HG03097 (cell line): ENCODE results near the gene SST.

Source experiments
- ATAC-seq: cut with Tn5 transposase; IDR thresholded peaks from one replicate; pipeline ENCODE4 v1.9.1; 2021; ENCODE audit not compliant: unreplicated experiment, low FRiP score

Gene SST

GRCh38 chr3:187669675-187670504 is at the start of gene SST:
TSS of gene SST (minus strand) at chr3:187670394. CDS start at chr3:187670291, 103 bp downstream.
- no peak for ATAC-seq

DNA sequence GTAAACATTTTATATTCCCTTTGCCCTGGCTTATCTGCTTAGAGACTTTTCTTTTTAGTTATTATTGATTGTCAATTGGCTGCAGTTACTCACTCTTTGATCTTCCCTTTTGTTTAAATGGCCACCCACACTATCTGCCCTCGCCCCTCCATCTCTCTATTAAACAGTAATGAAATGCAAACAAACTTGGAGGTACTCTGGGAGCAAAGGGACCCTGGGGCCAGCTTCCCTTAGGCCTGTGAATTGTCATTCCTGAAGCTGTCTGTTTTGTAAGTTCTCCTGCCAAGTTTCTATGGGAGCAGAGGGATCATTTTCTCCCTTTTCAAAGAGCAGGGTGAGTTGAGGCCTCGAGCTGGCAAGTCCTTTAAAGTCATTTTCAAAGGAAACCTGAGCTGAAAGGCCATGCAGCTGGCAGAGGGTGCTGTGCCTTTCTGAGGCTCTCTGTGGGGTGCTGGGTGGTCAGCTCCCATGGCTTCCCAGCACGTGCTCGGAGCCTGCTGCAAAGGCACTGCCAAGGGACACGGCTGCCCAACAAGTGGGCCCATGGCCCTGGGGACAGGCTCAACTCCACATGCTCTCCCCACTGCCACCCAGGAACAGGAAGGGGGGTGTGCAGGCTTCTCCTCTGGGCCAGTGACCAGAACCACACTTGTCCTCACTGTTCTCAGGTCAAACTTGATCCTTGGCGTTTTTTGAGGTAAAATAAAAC is 49.6 kb upstream of the SST start:
- no peak for ATAC-seq

- no peak for ATAC-seq
Observed at GRCh38 chr3:187718802-187719201, 48.6 kb upstream of the SST start.

DNA sequence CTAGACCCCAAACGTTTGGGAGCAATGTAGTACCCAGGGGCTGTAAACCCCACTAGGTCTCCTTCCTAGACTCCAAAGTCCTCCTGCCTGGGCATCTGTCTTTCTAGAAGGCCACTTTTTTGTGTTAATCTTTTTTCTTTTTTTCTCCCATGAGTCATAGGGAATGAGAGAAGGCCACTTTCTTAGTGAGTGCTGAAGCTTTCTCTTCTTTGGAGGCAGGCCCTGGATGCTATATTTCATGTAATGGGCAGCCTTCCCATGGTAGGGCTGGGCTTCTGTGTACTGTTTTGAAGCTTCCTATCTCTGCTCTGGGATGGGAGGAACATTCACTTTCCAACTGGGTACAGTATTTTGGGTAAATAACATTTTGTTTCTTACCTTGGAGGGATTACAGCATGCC is 47.4 kb upstream of the SST start:
- ATAC-seq: no peak

DNA sequence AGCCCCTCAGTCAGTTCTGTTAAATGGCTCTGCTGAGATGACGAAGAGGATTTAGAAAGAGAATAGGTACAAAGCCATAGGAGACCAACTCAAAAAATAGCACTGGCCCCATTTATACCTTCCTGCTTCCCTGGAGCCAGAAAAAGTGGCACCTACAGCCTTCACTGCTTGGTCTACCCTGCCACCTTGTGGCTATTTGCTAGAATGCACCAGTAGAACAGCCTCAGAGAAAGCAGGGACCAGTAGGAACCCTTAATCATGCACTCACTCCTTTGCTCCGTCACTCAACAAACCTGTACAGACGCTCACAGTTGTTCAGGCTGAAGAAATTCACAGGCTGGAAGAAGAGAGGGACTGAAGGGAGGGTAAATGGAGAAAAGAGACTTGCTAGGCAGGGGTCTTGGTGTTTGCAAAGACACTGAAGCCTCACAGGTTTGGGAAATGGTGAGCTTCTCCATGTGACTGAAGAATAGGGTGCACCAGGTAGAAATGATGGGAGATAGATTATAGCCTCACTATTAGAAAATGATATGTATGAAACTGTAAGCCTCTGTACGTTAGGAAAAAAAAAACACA is 44.3 kb upstream of the SST start:
- ATAC-seq: no peak

- no peak for ATAC-seq
Observed at GRCh38 chr3:187713504-187713903, 43.3 kb upstream of the SST start.

DNA sequence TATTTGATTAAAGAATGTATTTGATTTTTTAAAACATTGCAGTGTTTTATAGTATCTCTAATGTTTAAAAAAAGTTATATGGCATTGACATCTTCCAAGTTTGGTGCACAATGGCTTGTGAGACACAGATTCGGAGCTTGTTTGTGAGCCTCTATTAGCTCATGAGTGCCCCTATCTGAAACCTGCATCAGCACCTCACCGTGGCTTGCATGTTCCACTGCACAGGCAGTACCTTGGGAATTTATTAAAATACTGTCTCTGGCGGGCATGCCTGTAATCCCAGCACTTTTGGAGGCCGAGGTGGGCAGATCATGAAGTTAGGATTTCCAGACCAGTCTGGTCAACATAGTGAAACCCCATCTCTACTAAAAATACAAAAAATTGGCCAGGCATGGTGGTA is 39.0 kb upstream of the SST start:
- no peak for ATAC-seq

DNA sequence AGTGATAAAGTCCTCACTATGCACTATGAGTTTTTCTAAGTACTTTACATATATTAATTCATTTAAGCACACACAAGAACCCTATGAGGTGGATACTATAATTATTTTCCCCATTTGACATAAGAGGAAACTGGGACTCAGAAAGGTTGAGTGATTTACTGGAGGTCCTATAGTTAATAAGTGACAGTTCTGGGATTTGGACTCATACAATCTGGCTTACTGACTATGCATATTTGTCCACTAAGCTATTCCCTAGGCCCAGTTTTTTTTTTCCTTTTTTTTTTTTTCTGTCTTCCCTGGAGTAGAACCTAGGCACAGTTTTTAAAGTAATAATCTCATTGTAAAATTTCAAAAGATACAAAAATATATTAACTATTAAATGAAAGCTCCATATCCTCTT is 38.5 kb upstream of the SST start:
- ATAC-seq: no peak

GRCh38 chr3:187706971-187707370 is 36.8 kb upstream of the SST start:
- ATAC-seq: no peak

DNA sequence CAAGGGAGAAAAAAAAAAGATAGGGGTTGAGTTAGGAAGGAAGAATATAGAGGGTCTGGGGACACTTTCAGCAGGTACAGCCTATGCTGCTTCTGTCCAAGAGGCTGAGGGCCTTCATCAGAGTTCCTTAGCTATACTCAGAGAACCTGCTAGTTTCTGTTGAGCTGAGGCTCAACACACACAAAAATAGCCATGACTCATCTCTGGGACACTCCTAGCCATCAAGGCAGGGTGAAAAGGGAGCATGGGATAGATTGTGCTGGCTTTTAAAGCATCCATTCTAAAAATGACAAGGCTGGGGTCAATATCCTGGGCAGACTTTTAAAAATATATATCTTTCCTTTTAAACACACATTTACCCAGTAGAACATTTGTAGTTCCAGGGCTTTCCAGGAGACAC is 35.0 kb upstream of the SST start:
- no peak for ATAC-seq

- ATAC-seq: no peak
Observed at GRCh38 chr3:187702507-187703033, 32.4 kb upstream of the SST start, which contains the start of gene RTP2. TSS of gene RTP2 (minus strand) at chr3:187702557. CDS start at chr3:187702128, 429 bp downstream.

- no peak for ATAC-seq
Observed at GRCh38 chr3:187700249-187700648, 30.1 kb upstream of the SST start.

DNA sequence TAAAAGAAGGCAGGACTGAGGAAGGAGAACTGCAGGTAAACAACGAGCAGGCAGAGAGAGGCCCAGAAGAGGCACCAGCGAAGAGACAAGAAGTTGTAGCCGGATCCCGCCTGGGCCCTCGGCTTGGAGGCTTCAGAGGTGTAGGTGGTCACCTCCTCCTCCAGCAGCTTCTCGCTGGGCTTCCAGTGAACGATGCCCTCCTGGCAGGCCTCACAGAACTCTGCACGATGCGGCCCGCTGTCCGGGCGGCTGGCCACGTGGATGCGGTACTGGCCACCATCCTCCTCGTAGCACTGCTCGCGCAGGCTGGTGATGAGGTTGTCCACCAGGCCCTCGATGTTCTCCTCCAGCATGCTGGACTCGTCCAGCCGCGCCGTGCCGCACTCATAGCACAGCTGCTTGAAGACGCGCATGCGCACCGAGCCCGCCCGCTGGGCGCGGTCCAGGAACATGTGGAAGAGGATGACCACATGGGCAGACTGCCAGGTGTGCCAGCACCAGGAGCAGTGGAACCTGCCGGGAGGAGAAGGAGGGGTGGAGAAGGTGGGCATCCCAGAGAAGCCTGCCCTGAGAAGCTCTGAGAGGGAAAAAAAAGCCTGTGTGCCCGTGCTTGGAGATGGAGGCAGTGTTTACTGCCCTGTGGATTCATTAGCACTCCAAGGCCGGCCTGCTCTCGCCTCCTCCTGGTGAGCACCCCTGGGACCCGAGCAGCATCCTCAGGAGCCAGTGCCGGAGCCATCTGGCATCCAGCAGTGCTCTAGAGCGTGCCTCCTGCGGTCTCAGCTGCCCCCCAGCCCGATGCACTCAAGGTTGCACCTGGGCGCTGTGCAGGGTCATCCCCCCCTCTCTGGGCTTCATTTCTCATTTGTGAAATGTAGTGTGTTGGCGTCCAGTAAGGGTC is 28.6 kb upstream of the SST start:
- no peak for ATAC-seq

DNA sequence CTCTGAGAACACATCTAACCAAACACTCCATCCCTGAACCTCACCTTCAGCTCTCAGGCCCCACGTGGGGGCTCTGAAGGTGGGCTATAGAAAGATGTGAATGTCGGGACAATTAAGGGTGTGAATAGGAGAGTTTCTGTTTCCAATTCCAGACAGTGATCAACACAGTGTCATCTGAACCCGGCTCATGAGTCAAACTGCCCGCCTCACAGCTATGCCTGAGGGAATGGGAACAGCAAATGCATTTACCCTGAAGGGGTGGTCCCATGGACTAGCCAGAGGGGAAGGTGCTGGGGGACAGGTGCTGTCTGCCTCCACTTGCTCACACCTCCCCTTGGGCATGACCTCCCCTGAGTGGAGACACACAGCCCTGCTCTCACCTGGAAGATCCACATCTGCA is 25.8 kb upstream of the SST start:
- no peak for ATAC-seq

DNA sequence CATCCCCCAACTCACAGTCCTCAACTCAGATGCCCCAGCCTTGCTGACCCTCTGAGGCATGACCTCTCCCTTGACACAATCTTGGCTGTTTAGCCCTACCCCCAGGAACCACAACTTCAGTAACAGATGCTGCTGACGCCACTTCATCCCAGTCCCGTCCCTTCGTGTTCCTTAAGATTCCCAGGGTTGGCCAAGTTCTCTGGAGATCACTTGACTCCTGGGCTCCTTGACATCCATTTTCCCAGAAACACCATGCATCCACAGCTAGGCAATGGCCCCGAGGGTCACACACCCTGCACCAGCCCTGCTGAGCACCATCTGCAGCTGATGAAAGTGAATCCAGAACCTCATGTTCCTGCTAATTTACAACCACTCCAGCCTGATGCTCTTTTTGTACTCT is 25.3 kb upstream of the SST start:
- no peak for ATAC-seq

DNA sequence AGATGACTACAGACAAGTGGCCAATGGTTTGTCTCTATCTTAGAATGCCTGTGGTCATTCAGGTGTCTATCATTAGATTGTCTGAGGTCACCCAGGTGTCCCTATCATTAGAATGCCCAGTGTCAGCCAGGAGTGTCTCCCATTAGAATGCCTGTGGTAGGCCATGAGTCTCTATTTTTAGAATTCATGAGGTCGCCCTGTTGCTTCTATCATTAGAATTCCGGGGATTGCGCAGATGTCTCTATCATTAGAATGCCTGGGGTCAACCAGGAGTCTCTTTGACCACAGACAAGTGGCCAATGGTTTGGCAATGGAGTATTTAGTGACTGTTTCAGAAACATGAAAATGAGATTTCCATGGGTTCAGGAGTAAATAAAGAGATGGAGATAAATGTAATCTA is 24.6 kb upstream of the SST start:
- no peak for ATAC-seq

- ATAC-seq: no peak
Observed at GRCh38 chr3:187693431-187693830, 23.2 kb upstream of the SST start.

DNA sequence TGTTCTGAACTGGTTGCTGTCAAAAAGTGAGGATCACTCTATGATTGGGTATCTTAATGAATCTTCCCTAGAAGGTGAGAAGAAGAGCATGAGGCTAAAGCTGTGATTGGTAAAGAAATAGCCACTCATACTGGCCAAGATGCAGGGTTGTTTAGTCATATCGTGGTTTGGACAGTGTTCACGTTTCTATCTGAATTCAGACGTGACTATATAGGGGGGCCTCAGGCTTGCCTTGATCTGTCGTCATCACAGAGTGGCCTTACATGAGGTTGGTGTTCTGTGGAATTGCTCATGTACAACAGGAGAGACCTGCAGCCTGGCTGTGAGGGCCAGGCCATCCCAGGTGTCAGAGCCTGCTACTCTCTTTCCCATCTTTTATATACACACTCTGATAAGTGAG is 19.8 kb upstream of the SST start:
- ATAC-seq: no peak

- no peak for ATAC-seq
Observed at GRCh38 chr3:187686621-187687273, 16.6 kb upstream of the SST start.

- no peak for ATAC-seq
Observed at GRCh38 chr3:187685948-187686347, 15.8 kb upstream of the SST start.
